HG02870 (cell line): ENCODE results near the gene STK35.
"Not testable (repeated sequence)": the region's sequence is repeated elsewhere in the genome, so short reads cannot be mapped to it uniquely, and the experiment has no call there.

ENCODE experiments used
- ATAC-seq: cut with Tn5 transposase; IDR thresholded peaks from one replicate; pipeline ENCODE4 v1.9.1; 2021; ENCODE audit warnings: mild to moderate bottlenecking, moderate library complexity; ENCODE audit not compliant: unreplicated experiment

The STK35 gene

DNA sequence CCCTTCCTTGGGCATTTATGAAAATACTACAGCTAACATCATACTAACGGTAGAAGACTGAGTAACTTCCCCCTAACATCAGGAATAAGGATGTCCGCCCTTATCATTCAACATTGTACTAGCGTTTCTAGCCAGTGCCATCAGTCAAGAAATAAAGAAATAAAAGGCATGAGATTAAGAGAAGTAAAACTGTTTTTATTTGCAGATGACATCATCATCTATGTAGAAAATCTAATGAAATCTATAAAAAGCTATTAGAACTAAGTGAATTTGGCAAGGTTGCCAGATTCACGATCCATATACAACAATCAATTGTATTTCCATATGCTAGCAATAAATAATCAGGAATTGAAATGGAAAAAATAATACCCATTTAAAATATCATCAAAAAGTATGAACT lies 54.6 kb downstream of the STK35 start:
- ATAC-seq = no peak

DNA sequence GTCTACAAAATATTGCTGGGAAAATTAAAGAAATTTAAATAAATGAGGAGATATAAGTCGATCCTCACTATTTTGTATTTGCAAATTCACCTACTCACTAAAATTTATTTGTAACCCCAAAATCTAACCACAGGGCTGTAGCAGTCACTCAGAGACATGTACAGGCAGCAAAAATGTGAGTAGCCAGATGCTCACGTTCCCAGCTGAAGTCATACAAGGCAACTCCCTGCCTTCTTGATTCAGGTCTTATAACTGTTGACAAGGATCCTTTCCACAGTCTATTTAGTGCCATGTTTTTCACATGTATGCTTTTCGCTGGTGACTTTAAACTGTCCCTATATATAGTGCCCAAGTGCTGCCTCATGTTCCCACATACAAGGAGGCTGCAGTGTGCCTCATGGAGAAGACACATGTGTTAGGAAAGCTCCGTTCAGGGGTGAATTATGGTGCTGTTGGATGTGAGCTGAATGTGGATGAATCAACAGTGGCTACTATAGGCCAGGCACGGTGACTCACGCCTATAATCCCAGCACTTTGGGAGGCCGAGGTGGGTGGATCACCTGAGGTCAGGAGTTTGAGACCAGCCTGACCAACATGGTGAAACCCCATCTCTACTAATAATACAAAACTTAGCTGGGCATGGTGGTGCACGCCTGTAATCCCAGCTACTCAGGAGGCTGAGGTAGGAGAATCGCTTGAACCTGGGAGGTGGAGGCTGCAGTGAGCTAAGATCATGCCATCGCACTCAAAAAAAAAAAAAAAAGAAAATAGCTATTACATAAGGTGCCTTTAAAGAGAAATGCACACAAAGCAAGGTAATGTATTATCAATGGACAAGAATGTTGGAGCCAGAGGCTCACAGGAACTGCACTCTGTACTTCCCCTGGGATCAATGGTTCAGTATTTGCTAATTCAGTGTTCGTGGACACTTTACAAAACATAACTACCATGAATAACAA lies 55.3 kb downstream of the STK35 start:
- ATAC-seq = no peak

- ATAC-seq = no peak
Measured at GRCh38 chr20:2162125-2162822, 60.6 kb downstream of the STK35 start.

DNA sequence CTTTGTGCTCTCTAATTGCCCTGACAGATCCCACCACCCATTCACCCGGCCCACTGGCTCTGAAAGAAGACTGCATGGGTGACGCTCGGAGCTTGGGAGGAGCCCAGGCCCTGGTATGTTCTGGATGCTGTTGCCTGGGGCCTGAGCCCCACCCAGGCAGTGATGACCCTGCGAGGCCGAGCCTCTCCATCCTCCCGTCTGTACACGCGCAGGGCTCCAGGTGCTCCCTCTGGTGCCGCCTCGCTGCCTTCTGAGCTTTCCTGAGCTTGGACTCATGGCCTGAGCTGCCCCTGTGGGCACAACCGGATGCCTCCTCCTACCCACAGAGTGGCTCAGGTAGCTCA lies 61.2 kb downstream of the STK35 start:
- no peak for ATAC-seq

GRCh38 chr20:2163312-2163711 lies 61.7 kb downstream of the STK35 start:
- ATAC-seq = no peak

DNA sequence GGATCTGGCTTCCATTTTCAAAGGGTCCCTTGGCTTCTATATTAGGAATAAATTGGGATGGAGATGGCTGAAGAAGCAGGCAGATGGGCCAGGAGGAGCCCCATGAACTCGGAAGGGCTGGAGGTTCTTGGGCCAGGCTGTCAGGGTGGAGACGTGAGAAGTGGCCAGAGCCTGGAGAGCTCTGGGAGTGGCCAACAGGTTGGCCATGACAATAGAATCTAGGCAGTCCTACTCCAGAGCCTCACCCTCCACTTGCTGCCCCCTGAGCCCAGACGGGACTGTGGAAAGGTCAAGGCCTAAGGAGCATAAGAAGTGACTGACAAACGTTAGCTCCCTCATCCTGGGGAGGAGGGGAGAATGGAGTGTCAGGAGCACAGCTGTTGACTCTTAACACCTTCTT lies 62.1 kb downstream of the STK35 start:
- no peak for ATAC-seq

DNA sequence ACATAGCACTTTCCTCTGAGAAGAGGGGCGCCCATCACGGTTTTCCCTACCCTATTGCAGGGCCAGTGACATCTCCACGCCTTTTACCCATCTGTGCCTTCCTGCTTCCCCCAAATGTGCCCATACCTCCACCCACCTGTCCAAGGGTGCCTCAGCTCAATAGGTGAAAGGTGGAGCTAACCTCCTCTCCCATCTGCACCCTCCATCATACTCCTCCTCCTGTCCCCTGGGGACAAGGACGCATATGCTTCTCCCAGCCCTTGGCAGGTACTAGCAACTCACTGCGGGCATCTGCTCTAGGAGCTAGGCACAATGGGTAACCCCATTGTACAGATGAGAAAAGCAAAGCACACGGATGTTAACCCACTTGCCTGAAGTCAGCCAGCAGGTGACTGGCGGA lies 62.8 kb downstream of the STK35 start:
- no peak for ATAC-seq

DNA sequence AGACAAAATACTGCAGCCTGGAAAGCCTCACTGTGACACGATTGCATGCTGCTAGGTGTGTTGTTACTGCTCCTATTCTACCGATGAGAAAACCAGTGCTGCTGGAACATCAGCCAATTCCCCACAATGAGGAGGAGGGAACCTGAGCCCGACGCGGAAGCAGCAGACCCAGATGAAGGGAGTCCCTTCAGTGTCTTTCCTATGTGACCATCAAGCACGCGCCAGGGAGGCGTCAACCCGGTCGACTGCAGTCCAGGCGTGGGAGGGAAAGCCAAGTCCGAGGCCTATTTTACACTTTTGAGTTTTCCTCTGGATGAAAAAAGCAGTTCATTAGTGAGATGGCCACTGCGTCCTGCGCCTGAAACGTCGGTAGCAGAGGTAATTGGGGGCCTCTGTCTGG lies 63.3 kb downstream of the STK35 start:
- no peak for ATAC-seq

DNA sequence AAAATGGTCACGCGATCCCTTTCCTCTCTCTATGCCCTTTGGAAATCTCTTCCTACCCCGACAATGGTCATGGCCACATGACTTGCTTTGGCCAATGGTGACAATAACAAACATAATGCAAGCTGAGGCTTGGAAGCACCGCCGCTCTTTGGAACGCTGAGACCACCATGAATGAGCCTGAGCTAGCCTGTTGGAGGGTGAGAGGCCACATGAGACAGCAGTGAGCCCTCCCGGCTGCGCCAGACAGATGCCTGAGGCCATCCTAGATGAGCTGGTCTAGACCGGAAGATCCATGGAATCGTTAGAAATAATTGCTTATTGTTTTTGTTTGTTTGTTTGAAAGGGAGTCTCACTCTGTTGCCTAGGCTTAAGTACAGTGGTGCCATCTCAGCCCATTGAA lies 64.2 kb downstream of the STK35 start:
- no peak for ATAC-seq

GRCh38 chr20:2167112-2167511 lies 65.5 kb downstream of the STK35 start:
- no peak for ATAC-seq

GRCh38 chr20:2168946-2169345 lies 67.3 kb downstream of the STK35 start:
- ATAC-seq = no peak

DNA sequence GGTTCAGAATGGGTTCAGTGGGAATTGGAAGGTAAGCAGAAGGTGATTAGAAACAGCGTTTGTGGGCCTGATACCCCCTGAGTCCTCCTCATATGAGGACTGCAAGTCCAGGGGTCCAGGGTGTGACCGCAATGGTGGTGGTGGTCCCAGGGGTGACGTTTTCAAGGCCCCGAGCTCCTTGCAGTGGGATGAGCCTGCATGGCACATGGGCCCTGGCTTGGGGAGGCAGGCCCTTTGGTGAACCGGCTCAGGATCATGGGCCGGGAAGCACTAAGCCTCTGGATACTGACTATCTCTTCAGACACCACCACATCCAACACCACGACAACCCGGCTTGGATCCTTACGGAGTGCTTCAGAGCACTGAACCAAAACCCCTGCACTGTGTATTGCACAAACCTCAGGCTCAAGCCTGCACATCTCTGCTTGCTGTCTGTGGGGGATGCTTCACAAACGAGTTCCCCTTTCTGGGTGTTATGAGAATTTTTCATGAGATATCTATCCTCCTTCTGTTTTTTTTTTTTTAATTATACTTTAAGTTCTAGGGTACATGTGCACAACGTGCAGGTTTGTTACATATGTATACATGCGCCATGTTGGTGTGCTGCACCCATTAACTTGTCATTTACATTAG lies 67.9 kb downstream of the STK35 start:
- ATAC-seq = no peak

- no peak for ATAC-seq
Measured at GRCh38 chr20:2170404-2170803, 68.8 kb downstream of the STK35 start.

DNA sequence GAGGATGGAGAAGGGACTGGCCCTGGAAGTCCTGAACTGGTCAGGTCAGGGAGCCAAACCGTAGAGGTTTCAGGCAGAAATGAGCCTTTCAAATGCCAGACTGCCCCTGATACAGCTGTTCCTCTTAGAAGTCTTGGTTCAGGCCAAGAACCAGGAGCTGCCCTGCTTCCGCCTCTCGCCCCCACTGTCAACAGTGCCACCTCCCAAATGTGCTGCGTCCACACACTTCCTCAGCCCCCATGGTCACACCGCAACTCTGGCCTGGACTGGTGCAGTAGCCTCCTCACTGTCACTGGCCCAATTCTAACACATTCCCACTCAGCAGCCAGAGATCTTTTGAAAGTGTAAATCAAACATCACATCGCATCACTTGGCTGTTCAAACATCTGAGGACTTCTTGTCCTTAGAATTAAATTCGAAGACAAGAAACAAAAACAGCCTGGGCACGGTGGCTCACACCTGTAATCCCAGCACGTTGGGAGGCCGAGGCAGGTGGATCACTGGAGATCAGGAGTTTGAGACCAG lies 69.7 kb downstream of the STK35 start:
- no peak for ATAC-seq

DNA sequence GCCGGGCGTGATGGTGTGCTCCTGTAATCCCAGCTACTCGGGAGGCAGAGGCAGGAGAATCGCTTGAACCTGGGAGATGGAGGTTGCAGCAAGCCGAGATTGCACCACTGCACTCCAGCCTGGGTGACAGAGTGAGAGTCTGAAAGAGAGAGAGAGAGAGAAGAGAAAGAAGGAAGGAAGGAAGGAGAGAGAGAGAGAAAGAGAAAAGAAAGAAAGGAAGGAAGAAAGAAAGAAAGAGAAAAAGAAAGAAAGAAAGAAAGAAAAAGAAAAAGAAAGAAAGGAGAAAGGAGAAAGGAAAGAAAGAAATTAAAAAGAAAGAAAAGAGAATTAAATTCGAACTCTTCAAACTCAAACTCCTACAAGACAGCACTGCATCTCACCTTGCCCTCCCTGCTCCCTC lies 70.2 kb downstream of the STK35 start:
- ATAC-seq = not testable (repeated sequence)

DNA sequence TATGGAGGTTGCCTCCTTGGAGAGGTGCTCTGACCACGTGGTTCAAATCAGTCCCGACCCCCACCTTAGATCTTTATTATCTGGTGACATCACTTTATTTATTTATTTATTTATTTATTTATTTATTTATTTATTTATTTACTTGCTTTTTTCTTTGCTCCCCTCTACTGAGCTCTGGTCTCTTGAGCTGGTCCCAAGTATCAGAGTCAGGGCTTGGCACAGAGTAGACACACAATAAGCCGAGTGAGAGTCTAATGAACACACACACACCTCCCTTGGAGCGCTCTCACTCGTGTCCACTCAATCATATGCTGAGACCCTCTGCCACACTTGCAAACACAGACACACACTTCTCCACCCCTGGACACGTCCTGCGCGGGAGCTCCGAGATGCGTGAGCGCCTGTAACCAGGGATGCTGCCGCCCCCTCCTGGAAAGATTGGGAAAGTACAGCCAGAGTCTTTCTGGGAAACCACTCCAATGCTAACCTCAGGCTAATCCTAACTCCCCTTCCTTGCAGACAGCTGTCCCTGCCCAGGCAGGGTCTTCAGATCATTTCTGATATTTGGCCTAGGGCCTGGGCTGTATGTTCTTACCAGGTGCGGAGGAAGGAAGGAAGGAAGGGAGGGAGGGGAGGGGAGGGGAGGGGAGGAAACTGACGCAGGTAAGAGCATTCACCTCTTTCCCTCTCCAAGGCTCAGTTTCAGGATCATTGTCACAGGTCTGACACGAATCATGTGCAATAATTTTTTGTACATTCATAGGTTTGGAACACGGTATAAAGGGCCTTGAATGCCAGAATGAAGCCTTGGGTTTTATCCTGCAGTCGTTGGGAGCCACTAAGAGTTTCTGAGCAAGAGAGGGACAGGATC lies 70.9 kb downstream of the STK35 start:
- no peak for ATAC-seq

GRCh38 chr20:2173186-2173585 lies 71.6 kb downstream of the STK35 start:
- ATAC-seq = no peak

DNA sequence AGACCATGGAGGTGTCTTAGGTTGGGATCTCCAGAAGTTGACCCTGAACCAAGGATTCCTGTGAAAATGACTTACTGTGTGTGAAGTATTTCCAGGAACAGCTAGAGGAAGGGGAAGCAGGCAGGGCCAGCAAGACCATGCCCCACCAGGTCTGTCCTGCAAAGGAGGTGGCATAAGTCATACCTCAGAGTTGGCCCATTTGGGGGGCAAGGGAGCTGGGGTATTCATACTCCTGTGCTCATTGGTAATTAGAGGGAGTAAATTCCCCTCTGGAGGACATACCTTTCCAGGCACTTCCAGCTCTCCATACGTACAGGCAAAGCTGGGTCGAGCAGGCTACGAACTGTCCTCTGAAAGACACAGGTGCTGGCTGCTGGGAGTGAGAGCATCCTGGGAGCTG lies 72.4 kb downstream of the STK35 start:
- ATAC-seq = no peak

DNA sequence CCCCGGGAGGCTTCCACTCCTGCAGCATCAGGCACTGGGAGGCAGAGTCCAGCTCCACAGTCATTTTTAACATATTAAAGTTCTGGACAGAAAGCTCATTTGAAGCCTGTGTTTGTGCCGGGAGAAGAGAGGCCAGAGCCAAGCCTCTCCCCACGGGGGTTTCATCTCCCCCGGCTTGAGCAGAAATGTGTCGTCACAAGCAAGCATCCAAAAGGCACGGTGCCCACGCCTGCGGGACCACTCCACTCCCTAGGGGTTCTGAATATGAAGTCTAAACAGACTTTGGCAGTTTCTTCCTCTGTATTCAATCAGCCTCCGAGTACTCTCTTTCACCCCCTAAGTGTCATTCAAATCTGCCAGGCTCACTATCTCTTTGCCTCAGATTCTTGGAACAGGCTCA lies 75.3 kb downstream of the STK35 start:
- ATAC-seq = no peak

DNA sequence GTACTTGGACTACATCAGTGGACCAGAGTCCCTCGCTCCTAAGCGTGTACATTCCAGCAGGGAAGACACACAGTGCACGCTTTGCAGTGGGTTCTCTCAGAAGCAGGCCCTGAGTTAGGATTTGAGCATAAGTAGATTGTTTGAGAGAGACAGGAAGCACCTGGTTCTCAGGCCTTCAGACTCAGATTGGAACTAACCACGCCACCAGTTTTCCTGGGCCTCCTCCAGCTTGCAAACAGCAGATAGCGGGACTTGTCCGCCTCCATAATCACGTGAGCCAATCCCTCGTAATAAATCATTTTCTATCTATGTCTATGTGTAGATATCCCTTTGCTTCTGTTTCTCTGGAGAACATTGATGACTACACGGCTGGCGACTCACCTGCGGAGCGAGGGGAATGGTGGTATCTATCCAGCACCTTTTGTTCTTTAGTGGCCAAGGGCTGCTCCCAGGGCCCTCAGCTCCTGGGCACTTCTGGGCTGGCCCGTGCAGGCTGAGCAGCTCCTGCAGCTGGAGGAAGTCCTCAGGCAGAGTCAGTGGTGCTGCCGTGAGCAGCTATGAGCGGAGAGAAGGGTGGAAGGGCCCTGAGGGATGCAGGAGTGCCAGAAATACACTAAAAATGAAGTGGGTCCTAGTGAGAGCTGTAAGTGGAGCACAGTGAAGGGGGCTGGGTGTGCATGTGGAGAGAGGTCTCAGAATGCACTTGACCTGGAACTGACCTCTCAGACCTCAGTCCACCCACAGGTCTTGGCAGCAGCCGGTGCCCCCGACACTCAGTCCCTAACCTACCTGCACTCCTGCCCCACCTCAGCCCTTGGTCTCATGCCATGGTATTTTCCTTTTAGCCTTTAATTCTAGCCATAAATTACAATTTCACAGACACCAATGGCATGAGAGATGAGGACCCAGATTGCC lies 76.9 kb downstream of the STK35 start:
- ATAC-seq = no peak
